Activated gamma-delta T cell treated with Interleukin-2 at 50 U/mL for 16 hours (primary cell): ENCODE data around the gene DLX2.
"Not testable (repeated sequence)": the region's sequence is repeated elsewhere in the genome, so short reads cannot be mapped to it uniquely, and the experiment has no call there.

ENCODE experiments used
- DNase-seq: peaks from one replicate; pipeline ENCODE4 v3.0.0-alpha.2; 2020

DLX2 gene

GRCh38 chr2:172102391-172103359 lies at the start of gene DLX2:
Gene DLX2, minus strand, starts transcription at chr2:172102900. Its CDS starts 362 bp downstream, at chr2:172102538.
- DNase-seq: peak; percentile 50

DNA sequence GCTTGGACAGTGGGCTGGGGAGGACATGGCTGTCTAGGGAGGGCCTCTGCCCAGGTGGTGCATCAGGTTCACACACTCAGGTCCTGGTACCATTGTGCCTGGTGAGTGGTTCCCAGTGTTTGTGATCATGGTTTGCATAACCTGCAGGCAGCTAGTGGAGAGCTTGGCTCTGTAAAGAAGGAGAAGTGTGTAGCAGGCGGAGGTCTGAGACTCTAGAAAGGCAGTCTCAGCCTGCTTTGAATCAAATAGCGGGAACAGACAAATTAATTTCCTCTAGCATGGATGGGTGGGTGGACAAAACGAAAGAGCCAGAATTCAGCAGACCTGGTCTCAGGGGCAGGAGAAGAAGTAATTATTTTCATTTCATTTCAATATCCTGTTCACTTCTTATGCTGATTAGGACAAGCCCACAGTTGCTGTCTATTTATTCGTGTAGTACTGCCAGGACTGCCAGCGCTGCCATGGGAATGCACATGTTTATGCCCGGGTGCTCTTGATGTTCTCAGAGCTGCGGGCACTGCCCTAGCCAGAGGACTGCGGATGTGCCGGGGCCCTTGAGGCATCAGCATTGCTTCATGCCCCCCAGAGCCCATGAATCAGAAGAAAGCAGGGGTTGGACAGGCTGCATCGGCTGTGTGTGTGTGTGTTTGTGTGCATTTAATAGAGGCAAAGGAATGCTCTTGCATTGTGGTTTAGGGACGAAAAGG lies 45.4 kb upstream of the DLX2 start:
- DNase-seq: no peak

GRCh38 chr2:172143817-172144216 lies 41.1 kb upstream of the DLX2 start:
- DNase-seq: no peak

- not testable (repeated sequence) for DNase-seq
Measured at GRCh38 chr2:172138727-172139126, 36.0 kb upstream of the DLX2 start.

GRCh38 chr2:172137943-172138342 lies 35.2 kb upstream of the DLX2 start:
- DNase-seq: no peak

DNA sequence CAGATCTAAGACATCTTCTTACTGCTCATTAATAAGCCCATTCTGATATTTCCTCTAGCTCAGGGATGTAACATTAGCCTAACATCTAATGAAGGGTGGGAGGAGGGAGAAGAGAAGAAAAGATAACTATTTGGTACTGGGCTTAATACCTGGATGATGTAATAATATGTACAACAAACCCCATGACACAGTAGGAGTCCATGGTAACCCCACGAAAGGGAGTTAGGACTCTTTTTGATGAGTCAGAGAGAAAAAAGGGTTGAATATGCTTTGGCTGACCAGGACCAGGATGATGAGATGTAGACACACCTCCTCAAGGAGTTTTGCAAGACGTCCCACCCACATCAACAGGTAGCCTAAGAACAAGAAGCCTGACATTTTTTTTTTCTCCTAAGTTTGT lies 34.4 kb upstream of the DLX2 start:
- no peak for DNase-seq

GRCh38 chr2:172135446-172135845 lies 32.7 kb upstream of the DLX2 start:
- no peak for DNase-seq

GRCh38 chr2:172134270-172134669 lies 31.6 kb upstream of the DLX2 start:
- no peak for DNase-seq

- no peak for DNase-seq
Measured at GRCh38 chr2:172131713-172132555, 29.2 kb upstream of the DLX2 start.

DNA sequence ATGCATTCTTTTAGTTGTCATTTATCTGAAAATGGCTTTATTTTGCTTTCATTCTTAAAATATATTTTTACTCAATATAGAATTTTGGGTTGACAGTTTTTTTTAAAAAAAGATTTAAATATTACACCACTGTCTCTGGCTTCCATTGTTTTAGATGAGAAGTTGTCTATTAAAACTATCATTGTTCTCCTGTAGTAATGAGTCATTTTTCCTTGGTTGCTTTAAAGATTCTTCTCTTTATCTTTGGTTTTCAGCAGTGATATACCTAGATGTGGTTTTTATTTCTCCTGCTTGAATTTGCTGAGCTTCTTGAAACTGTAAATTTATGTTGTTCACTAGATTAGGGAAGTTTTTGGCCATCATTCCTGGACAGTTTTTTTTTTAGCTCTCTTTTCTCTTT lies 26.7 kb upstream of the DLX2 start:
- DNase-seq: no peak

DNA sequence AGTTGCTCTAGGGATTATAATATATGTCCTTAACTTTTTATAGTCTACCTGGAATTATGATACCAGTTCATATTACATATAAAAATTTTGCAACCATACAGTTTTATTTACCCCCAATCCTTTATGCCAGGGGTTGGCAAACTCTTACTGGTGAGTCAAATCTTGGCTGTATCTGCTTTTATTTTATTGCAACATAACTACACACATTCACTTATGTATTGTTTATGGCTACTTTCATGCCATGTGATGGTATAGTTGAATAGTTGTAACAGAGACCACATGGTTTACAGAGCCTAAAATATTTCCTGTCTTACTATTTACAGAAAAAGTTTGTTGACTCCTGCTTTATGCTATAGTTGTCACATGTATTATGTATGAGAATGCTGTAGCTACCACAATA lies 25.8 kb upstream of the DLX2 start:
- DNase-seq: no peak

GRCh38 chr2:172120118-172120517 lies 17.4 kb upstream of the DLX2 start:
- no peak for DNase-seq

- no peak for DNase-seq
Measured at GRCh38 chr2:172119089-172119488, 16.4 kb upstream of the DLX2 start.

DNA sequence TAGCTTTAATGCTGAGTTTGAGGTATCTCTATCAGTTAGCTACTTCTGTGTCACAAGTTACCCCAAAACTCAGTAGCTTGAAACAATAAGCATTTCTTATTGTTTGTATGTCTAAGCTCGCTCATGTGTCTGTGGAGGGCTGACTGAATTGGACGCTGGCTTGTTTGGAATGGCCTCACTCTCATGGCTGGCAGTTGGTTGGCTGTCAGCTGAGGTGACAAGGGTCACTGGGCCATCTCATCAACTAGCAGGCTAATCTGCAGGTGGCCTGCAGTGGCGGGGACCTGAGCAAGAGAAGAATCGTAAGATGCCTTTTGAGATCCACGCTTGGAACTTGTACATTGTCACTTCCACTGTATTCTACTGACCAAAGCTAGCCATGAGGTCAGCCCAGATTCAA lies 13.4 kb upstream of the DLX2 start:
- DNase-seq: no peak

DNA sequence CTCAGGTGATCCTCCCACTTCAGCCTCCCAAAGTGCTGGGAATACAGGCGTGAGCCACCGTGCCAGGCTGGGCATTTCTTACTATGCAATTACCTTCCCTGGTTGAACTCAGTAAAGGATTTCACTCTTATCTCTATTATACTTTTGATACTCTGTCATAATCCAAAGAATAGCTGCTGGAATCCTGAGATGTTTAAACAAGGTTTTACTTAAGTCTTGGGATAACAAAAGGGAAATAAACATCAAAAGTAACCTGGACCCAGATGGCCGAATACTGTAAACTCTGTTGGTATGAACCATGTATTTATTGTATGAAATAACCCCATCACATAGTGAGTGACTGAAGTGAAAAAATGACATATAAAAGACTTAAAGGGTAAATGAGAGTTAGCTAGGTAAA lies 11.9 kb upstream of the DLX2 start:
- DNase-seq: no peak

- DNase-seq: not testable (repeated sequence)
Measured at GRCh38 chr2:172114176-172114575, 11.5 kb upstream of the DLX2 start.

GRCh38 chr2:172113617-172114016 lies 10.9 kb upstream of the DLX2 start:
- no peak for DNase-seq

DNA sequence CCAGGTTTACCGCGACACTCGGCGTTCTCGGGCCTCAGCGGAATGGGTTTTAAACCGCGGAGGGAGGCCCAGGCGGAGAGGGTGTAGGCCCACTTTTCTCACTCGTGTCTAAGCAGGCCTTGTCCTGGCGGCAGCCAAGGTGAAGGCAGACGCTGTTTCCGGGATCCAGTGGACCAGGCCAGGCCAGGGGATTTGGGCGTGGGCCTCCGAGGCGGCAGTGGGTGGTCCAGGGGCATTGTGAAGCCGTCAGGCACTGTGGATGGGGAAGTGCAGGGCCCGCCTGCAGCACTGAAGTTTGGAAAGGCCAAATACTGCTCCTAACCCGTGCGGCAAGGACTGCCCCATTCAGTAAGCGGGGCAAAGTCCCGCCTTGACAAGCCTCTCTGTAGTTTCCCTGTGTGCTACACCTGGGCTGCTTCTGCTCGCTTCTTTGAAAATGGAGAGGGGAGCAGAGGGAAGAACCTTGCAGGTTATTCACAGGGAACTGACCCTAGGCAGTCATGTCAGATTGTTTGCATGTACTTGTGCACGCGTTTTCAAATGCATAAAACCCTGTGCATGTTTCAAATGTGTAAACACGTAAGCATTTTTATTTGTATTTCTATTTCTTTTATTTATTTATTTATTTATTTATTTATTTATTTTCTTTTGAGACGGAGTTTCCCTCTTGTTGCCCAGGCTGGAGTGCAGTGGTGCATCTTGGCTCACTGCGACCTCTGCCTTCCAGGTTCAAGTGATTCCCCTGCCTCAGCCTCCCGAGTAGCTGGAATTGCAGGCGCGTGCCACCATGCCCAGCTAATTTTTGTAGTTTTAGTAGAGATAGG lies 7.5 kb upstream of the DLX2 start:
- no peak for DNase-seq

DNA sequence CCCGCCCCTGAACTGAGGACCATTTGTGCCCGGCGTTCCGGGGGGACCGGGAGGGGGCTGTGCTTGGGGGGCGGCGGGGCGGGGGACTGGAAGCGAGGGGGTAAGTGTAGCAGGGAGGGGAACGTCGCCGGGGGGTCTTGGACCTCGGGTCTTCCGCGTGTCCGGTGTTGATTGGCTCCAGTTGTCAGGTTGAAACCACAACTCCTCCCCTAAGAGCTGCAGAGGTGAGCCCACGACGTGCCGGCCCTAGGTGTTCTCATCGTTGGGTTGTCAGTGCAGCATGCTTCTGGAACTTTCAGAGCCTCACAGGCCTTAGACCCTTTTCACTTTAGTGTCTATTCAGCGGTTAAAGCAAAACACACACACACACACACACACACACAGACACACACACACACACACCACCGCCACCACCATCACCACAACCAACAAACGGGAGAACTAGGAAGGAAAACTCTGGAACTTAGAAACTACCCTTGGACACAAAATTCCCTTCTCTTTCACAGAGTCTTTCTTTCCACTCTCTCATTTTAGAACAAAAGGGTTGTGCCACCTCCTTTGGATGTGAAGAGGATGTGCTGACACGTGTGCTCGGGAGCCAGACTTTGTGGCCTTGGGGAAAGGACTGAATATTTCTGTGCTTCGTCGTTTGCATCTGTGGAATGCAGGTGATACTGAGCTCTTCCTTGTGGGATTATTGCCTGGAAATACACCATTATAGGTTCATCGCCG lies 6.7 kb upstream of the DLX2 start:
- DNase-seq: no peak

- DNase-seq: no peak
Measured at GRCh38 chr2:172108587-172108930, 5.9 kb upstream of the DLX2 start.
